ENCODE data around the gene ARV1.

The ARV1 gene

DNA sequence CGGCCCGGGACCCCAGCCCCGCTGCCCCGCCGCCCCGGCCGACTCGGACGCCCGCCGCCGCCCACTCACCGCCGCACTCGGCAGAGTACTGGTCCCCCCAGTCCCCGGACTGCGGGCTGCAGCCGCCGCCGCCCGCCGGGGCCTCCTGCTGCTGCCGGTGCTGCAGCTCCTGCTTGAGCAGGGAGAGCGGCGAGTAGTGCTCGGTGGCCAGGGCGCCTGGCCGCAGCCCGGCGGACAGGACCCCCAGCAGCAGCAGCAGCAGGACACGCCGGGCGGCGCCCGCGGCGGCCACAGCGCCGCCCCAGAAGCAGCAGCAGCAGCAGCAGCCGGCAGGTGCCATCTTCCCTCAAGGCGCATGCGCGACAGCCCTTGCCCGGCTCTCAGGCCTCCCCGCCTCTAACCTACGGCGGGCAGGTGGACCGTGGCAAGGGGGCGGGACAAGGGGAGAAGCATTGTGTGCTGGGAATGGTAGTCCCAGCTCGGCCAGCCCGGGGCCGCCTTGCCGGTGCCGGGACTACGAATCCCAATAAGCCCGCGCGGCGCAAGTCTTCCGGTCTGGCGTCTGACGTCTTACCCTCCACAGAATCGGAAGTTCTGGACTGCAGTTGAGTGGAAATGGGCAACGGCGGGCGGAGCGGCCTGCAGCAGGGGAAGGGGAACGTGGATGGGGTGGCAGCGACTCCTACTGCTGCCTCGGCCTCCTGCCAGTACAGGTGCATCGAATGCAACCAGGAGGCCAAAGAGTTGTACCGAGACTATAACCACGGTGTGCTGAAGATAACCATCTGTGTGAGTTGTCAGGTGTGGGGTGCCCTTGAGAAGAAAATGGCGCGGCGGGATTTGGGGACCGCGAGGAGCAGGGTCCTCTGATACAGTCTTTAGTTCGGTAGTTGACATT is at the start of gene ARV1, which contains the start of gene TTC13:
ARV1 (plus strand) TSS at position 604 of the 898 bp plus-strand sequence; CDS start at position 616, 12 bp downstream.
TTC13 (minus strand) TSS at position 371 of the 898 bp plus-strand sequence; CDS start at position 340, 31 bp downstream.
- DNase-seq, result peak; percentile 96 to 97

DNA sequence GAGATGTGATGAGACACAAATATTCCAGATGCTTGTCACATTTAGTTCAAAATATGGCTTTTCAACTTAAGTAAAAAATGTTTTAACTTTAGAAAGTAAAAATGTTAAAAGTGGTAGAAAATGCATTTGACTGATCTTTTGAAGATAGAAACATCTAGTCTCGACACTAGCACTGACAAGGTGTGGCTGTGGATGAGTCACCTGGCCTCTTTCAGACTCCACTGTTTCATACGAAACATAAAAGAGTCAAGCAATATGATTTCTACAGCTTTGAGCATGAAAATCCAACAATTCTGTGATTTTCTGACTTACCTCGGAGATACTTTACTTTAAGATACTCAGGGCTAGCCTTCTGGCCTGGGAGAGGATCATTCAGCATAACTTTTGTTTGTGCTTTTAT is 47.9 kb upstream of the ARV1 start:
- no peak for DNase-seq

DNA sequence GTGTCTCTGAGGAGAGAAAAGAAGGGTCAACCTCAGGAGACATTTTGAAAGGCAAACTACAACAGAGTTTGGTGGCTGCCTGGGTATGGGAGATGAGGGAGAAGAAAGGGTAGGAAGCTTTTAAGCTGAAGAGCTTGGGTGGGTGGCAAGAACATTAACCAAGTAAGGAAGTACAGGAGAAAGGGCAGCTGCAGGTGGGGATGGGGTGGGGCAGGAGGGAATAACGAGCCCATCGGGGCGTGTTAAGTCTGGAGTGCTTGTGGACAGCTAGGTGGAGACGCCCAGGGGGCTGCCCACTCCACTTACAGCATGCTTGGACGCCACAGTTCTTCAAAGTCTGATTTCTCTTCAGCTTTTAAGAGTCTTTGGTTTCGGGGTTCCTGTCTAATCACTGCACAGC is 43.0 kb upstream of the ARV1 start:
- no peak for DNase-seq

DNA sequence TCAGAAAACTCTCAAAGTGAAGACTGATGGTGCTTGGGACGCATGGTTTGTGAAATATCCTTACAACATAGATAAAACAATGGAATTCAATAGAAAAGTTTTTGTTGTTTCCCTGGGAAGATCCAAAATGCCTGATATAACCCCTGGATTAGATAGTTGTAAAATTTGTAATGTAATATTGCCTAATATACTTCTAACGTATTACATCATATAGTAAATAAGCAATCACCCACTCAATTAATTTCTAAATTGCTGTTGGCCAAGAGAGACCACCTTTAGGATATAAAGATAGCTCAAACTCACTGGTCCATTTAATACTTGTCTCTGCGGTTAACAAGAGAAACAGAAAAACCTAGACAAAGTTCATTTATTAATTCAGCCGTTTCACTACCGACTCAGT is 42.4 kb upstream of the ARV1 start:
- no peak for DNase-seq

DNA sequence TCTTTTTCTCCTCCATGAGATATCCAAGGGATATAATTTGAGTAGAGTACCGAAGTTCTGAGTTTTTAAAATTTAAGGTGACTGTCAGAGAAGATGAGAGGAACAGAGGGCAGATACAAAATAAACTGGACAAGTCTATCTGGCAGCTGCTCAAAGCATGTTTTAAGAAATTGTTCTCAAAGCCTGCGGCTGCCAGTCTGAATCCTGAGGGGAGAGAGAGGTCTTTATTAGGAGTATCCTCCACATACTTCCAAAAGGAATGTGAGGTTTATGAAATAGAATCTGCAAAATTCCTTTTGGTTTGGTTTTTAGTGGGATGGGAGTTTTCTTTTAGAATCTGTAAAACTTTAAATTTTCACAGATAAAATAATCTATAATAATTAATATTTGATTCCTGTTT is 41.5 kb upstream of the ARV1 start:
- no peak for DNase-seq

DNA sequence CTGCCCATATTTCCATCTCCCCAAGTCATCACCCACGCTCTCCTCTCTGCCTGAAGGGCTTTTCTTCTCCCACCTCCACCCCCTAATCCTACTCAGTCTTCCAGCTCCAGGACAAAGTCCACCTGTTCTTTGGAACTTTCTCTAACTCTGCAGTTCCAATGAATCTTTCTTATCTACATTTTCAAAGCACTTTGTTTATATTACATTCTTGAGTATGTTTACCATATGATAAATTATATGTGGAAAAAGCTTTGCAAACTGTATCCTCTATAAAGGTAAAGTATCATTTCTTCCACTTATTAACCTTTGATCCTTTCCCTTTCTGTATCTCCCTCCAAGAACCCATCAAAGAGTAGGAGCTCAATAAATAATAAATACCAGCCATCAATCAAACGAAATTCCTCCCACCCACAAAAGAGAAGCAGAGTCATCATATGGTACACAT is 39.9 kb upstream of the ARV1 start:
- DNase-seq, result no peak

DNA sequence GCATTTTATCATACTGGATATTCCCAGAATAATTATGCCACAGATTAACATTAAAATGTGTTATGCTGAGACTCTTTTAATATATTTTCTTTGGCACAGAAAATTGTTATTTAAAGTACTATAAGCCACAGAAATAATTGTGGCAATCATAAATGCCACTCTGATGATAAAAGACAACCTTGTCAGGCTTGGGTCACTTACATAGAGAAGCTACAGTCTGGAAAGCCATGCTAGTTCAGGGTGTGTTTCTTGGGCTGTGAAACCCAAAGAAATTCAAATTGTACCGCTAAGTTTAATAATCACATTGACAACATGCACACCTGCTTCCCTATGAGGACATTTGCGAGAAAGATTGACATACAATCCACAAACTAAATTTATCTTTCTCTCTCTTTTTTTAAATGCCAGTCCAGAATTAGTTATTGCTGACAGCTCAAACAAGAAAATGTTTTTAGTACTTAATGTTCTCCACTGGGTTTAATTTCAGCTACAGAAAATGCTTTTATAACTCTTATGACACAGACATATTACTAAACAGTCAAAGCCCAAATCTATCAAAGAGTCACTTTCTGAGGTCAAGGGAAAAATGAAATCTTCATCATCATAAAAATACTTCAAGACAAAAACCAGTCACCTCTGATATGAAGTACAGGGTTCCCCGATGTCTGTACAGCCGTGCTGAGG is 38.9 kb upstream of the ARV1 start:
- DNase-seq, result no peak

DNA sequence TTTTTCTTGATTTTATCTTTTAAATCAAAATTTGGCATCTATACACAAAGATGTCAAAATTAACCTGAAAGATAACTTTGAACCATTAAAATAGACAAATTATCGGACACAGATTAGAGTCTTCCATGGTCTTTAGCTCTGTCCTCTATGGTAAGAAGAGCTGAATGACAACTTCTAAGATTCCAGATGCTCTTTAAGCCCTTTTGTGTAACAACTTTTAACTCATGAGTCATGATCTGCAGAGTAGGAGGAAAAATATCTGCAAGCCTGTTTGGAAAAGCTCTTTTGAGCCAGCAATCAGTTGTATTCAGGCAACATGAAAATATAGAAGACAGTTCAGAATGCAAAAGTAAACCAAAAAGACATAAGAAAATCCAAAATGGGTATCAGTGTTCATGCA is 38.0 kb upstream of the ARV1 start:
- DNase-seq, result no peak

DNA sequence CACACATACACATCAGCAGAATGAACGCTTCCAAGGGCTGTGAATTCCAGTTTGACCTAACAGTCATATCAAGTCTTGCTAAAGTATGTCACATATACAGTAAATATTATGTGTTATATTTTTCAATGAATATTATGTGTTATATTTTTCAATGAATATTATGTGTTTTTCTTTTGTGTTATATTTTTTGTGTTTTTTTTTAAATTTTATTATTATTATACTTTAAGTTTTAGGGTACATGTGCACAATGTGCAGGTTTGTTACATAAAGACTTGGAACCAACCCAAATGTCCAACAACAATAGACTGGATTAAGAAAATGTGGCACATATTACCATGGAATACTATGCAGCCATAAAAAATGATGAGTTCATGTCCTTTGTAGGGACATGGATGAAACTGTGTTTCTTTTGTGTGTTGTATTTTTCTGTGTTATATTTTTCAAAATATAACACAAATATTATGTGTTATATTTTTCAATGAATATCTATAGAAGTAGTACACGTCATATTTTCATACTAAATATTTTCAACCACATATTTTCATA is 35.8 kb upstream of the ARV1 start:
- DNase-seq, result no peak

DNA sequence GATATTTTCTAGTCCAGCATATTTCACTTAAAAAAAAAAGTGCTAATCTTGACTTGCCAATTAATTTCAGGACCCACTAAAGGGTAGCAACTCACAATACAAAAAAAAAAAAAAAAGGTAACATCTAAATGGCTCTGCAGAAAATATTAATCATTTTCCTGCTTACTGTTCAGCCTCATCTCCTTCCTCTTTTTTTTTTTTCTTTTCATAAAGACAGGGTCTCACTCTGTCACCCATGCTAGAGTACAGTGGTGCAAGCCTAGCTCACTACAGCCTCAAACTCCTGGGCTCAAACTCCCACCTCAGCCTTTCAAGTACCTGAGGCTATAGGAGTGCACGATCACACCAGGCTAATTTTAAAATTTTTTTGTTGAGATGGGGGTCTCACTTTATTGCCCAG is 30.6 kb upstream of the ARV1 start:
- no peak for DNase-seq

DNA sequence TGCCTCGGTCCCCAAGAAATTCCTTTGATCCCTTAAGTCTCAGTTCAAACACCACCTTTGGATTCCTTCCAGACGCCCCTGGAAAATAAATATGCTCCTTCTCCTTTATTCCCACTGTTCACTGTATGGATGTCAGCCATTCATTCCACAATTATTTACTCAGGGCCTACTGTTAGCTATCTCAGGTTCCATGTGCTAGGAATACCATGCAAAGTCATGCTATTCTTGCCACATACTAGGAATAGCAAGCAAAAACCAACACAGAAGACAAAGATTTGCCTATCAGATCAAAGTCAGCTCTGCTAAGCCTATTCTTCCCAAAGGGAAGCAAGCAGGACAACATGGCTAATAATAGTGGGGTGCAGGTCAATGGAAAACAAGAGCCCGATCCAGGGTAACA is 30.0 kb upstream of the ARV1 start:
- DNase-seq, result no peak

DNA sequence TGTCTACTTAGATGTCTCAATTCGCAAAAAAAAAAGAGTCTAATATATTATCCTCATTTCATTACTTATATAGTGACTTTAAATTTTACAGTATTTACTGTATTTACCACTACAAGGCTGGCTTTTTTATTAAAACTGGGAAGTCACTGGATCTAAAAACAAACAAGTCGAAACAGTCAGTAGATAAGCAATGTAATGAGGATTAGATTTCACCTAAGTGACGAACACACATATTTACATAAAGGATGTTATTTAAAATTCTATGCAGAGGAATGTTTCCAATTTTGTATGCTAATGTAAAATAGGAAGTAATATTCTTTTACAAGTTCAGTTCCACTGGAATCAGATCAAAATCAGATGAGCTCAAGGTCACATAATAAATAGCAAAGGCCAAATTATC is 28.5 kb upstream of the ARV1 start:
- DNase-seq, result no peak

DNA sequence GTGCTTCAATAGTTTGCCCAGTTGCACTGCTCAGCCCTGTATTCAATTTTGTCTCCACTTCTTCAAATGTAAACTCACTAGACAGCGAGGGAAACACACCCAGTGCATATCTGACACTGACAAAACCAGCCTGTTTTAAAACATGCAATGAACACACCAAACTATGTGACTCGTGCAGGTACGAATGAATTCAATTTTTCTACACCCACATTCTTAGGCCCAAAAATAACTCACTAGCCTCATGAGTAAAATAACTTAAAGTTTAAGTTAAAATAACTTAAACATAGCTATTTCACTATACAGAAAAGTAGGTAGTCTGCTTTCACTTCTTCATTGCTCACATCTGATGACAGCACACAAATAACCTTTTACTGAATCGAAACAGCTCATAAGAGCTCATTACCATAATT is 21.3 kb upstream of the ARV1 start:
- no peak for DNase-seq

DNA sequence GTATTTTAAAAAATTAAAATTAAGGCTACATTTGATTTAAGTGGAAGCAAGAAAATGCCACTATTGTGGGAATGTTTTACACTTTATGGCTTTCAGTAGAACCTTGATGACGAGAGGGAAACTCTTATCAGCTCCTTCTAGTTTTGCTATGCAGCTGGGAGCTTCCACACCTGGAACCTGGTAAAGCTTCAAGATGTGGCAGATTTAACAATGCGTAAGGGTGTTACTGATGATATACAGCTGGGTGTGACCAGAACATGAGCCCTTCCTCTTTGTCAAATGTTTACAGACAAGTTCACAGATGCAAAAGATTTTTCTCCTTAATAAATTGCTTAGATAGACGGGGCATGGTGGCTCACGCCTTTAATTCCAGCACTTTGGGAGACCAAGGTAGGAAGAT is 20.5 kb upstream of the ARV1 start:
- no peak for DNase-seq

DNA sequence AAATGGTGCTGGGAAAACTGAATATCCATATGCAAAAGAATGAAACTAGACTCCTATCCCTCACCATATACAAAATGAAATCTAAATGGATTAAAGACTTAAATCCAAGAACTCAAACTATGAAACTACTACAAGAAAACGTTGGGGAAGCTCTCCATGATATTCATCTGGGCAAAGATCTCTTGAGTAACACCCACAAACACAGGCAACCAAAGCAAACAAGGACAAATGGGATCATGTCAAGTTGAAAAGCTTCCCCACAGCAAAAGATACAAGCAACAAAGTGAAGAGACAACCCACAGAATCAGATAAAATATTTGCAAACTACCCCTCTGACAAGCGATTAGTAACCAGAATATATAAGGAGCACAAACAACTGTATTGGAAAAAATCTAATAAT is 14.0 kb upstream of the ARV1 start:
- DNase-seq, result no peak

DNA sequence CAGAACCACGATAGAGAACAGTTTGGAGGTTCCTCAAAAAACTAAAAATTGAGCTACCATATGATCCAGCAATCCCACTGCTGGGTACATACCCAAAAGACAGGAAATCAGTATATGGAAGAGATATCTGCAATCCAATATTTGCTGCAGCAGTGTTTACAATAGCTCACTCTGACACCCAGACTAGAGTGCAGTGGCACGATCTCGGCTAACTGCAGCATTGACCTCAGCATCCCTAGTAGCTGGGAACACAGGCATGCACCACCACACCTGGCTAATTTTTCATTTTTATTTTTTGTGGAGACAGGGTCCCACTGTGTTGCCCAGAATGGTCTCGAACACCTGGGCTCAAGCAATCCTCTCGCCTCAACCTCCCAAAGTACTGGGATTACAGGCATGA is 13.4 kb upstream of the ARV1 start:
- DNase-seq, result no peak

DNA sequence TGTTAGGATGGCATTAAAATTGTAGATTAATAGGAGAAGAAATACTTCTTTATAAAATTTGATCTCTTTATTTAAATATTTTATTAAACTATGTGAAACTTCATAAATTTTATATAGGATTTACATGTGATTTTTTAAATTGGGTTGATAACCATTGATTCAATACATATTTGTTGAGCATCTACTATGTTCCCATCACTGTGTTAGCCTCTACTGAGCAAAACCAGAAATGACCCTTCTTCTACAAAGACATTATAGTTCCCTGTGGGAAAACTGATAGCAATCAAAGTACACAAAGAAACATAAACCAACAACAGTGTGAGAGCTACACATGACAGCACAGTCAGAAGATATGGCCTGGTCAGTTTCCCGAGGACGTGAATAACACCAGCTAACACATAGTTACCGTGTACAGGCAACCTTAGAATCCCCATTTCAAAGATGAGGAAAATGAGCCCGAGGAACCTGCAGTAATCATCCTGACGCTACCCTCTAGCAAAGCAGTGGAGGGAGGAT is 12.5 kb upstream of the ARV1 start:
- DNase-seq, result no peak

DNA sequence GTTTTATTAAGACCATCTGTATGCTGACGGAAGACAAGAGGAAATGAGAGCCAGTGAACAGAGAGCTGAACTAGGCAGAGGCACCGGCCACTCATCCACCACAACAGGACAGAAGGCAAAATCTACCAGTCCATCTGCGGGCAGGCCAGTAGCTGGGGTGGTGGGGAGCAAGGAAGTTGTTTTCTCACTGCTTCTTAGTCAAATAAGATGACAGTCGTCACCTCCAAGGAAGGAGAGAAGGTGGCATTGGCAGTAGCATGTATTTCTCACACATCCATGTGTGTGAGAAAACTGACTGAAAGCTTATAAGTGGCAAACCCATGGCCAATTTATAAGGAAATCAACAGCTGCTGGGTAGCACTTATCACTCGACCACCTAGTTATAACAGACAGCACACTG is 8.5 kb upstream of the ARV1 start:
- no peak for DNase-seq

DNA sequence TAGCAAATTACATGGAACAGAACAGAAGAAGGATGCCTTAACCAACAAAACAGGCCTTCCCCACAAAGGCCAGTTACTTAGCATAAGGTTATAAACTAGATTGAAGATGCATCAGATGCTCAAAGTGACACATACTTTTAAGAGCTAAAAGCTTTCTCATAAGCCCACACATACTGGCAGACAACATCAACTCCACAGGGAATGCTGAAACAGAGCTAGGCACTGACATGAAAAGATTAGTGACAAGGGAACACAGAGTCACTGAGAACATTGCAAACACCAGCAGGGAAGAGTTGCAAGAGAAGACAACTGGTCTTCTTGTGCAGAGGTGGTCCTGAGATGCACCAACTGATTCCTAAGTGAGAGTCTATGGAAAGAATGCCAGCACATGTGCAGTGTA is 7.1 kb upstream of the ARV1 start:
- DNase-seq, result no peak

DNA sequence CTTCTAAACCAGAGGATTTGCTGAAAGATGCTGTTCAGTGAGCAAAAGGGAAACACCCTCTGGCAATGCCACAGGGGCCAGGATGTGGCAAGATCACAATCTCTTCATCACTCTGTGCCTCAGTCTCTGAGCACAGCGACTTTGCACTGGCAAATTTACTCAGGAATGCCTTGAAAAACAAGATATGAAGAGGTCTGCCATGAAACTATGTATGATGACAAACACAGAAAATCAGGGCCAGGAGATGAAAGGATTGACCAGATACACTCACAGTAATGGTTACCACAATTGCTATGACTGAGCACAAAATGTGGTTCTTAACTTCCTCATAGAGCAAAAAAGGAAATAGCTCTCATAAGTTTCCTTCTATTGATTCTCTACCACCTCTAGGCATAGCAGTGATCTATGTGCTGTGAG is 6.0 kb upstream of the ARV1 start:
- peak; percentile 81 to 88 for DNase-seq

DNA sequence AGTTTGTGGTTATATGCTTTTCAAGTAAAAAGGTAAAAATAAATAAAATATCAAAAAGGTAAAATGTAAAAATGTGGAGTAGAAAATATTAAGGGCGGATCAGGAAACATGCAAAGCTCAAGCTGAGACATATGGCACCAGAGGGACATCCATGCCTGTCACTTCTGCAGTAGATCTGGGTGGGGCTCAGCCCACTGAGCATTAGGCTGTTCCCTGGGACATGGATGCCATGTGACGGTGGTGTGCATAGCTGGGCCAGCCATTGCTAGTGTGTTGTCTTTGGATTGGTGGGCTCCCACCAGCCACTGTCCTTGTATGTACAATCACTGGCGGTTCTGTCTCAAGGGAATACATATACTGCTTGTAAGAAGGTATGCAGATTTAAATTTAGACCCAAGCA is 3.3 kb upstream of the ARV1 start:
- no peak for DNase-seq

DNA sequence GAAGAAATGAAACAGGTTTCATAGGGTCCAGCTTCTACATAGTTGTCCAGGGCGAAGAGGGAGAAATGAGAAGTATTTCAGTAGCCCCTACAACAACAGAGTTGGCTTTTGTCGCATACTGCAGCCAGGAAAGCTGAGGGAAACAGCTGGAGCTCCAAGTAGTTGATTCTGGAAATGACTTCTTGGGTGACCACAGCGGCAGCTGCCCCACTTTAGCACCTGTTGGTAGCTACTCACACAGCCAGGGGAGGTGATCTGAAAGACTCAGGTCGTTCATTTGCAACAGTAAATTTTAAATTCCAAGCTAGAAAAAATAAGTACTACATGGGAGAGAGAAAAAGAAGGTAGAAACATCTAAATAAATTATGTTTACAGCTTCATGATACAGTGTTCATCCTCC is 2.5 kb upstream of the ARV1 start:
- DNase-seq, result no peak

Data from AML-193 (cell line).